HepG2 (cell line): ENCODE results near the gene USP12. TPM values are rescaled to one million over a fixed set of nuclear protein-coding genes. Genes with fewer than 3 reads are reported as not detected.

ENCODE experiments used
- CBX1 ChIP-seq: IDR thresholded peaks from one replicate; pipeline ENCODE4 v1.6.1; 2016; ENCODE audit warnings: antibody characterized with exemption, low read depth
- CCDC6 ChIP-seq: sonication (generic); formaldehyde crosslinking; IDR thresholded peaks from 2 replicates; pipeline ENCODE4 v1.8.1; 2022; ENCODE audit warnings: mild to moderate bottlenecking, missing genetic modification reagents, moderate library complexity
- CHCHD3 ChIP-seq: sonication (generic); formaldehyde crosslinking; IDR thresholded peaks from 2 replicates; pipeline ENCODE4 v1.8.0; 2022; ENCODE audit warnings: mild to moderate bottlenecking, missing genetic modification reagents, moderate library complexity
- FOXA3 ChIP-seq: IDR thresholded peaks from 2 replicates; pipeline ENCODE4 v1.6.1; 2016; ENCODE audit warnings: missing genetic modification reagents, missing compliant biosample characterization
- FOXK1 ChIP-seq: sonication (generic); formaldehyde crosslinking; IDR thresholded peaks from 2 replicates; pipeline ENCODE4 v1.4.0; 2020; ENCODE audit warnings: low read depth, missing genetic modification reagents, borderline replicate concordance
- FOXP1 ChIP-seq, 2 experiments: fragments of 450-650 bp in 1 of 2; IDR thresholded peaks; 2 replicates each; pipeline ENCODE4 v1.6.1; 2017 to 2018; ENCODE audit warnings: antibody characterized with exemption in 1 of 2
- GATAD2A ChIP-seq: IDR thresholded peaks from 2 replicates; pipeline ENCODE4 v1.6.1; 2016
- MAFF ChIP-seq: IDR thresholded peaks from 2 replicates; pipeline ENCODE4 v1.6.1; 2011; ENCODE audit warnings: low read depth, low read length, improper control_type of control experiment
- MEF2D ChIP-seq: sonication (generic); formaldehyde crosslinking; IDR thresholded peaks from 2 replicates; pipeline ENCODE4 v1.5.1; 2020; ENCODE audit warnings: mild to moderate bottlenecking, missing genetic modification reagents
- MXI1 ChIP-seq: IDR thresholded peaks from 3 replicates; pipeline ENCODE4 v1.6.1; 2012; ENCODE audit warnings: low read depth, low read length, inconsistent platforms, borderline replicate concordance
- RFXAP ChIP-seq: sonication (generic); formaldehyde crosslinking; IDR thresholded peaks from 2 replicates; pipeline ENCODE4 v1.4.0; 2020; ENCODE audit warnings: missing genetic modification reagents, borderline replicate concordance
- YY1 ChIP-seq: IDR thresholded peaks from 2 replicates; pipeline ENCODE4 v1.6.1; 2011; ENCODE audit warnings: low read length, low read depth, moderate library complexity, mild to moderate bottlenecking; ENCODE audit not compliant: insufficient read depth, insufficient replicate concordance
- ZSCAN29 ChIP-seq: sonication (generic); formaldehyde crosslinking; conservative IDR thresholded peaks from 2 replicates; pipeline ENCODE4 v1.4.0; 2020; ENCODE audit warnings: mild to moderate bottlenecking, missing genetic modification reagents
- polyA plus RNA-seq, 8 experiments: library from polyadenylated mRNA; depleted of rRNA in 3 of 8; stranded (reverse) in 7 of 8; unstranded in 1 of 8; fragments of >200 nt; fragmentation: Illumina TruSeq in 4 of 8; extraction: Trizol in 4 of 8; gene quantifications; 2 replicates each; pipeline versions ENCODE4 v1.2.1 to v1.2.3, GENCODE V29; 2011 to 2016; ENCODE audit warnings: low read depth in 4 of 8, missing spikeins in 1 of 8, mixed read lengths in 1 of 8; ENCODE audit not compliant: insufficient read depth in 1 of 8
- total RNA-seq, 5 experiments: library from RNA; depleted of rRNA; stranded (reverse); fragments of >200 nt; fragmentation: Illumina TruSeq; extraction: Trizol; gene quantifications; 2 replicates each; pipeline ENCODE4 v1.2.3, GENCODE V29; 2016; ENCODE audit warnings: low read depth in 1 of 5
- TF ChIP-seq, protein P1 (sequence below): sonication (generic); formaldehyde crosslinking; IDR thresholded peaks from one replicate; pipeline ENCODE4 v1.5.1; 2020; ENCODE audit warnings: mild to moderate bottlenecking, missing genetic modification reagents; ENCODE audit errors: not compliant biosample characterization
- TF ChIP-seq, protein P2 (sequence below): sonication (generic); formaldehyde crosslinking; IDR thresholded peaks from 2 replicates; pipeline ENCODE4 v1.5.1; 2020; ENCODE audit warnings: missing genetic modification reagents, mild to moderate bottlenecking, borderline replicate concordance
- TF ChIP-seq, protein P3 (sequence below): sonication (generic); formaldehyde crosslinking; IDR thresholded peaks from 2 replicates; pipeline ENCODE4 v1.8.0; 2022; ENCODE audit warnings: missing genetic modification reagents, mild to moderate bottlenecking, moderate library complexity, borderline replicate concordance
- TF ChIP-seq, protein P4 (sequence below): IDR thresholded peaks from 2 replicates; pipeline ENCODE4 v1.6.1; 2016; ENCODE audit warnings: missing biosample characterization, missing genetic modification reagents, low read depth

USP12 gene
- total and polyA plus RNA-seq, 2 of the 13 experiments (the other 11 are each of a cell fraction or from before 2014, with no cell fraction given): 9.8 to 19.5 TPM

DNA sequence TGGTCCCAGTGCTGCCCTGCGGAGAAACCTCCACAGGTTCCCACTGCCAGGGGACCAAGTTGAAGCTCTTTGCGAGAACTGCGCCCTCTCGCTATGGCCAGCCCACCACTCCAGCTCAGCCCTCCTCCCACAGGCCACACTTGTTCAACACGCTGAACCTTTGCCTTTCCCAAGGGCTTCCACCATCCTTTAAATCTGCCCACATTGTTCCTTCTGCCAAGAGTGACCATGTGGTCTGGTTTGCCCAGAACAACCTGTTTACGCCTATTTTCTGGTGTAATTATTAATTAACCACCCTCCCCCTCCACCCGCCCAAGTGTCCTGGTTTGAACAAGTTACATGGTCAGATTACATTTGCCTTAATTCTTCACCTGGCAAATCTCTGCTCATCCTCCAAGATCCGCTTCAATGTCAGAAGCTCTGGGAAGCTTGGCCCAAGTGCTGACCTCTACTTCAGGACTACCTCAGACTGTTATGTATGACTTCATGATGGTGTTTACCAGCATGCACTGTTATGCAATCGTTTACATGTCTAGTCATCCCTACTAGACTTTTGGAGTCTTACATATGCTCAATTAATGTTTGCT lies 12.0 kb upstream of the USP12 start (continued):
- TF ChIP-seq, protein P1, sequence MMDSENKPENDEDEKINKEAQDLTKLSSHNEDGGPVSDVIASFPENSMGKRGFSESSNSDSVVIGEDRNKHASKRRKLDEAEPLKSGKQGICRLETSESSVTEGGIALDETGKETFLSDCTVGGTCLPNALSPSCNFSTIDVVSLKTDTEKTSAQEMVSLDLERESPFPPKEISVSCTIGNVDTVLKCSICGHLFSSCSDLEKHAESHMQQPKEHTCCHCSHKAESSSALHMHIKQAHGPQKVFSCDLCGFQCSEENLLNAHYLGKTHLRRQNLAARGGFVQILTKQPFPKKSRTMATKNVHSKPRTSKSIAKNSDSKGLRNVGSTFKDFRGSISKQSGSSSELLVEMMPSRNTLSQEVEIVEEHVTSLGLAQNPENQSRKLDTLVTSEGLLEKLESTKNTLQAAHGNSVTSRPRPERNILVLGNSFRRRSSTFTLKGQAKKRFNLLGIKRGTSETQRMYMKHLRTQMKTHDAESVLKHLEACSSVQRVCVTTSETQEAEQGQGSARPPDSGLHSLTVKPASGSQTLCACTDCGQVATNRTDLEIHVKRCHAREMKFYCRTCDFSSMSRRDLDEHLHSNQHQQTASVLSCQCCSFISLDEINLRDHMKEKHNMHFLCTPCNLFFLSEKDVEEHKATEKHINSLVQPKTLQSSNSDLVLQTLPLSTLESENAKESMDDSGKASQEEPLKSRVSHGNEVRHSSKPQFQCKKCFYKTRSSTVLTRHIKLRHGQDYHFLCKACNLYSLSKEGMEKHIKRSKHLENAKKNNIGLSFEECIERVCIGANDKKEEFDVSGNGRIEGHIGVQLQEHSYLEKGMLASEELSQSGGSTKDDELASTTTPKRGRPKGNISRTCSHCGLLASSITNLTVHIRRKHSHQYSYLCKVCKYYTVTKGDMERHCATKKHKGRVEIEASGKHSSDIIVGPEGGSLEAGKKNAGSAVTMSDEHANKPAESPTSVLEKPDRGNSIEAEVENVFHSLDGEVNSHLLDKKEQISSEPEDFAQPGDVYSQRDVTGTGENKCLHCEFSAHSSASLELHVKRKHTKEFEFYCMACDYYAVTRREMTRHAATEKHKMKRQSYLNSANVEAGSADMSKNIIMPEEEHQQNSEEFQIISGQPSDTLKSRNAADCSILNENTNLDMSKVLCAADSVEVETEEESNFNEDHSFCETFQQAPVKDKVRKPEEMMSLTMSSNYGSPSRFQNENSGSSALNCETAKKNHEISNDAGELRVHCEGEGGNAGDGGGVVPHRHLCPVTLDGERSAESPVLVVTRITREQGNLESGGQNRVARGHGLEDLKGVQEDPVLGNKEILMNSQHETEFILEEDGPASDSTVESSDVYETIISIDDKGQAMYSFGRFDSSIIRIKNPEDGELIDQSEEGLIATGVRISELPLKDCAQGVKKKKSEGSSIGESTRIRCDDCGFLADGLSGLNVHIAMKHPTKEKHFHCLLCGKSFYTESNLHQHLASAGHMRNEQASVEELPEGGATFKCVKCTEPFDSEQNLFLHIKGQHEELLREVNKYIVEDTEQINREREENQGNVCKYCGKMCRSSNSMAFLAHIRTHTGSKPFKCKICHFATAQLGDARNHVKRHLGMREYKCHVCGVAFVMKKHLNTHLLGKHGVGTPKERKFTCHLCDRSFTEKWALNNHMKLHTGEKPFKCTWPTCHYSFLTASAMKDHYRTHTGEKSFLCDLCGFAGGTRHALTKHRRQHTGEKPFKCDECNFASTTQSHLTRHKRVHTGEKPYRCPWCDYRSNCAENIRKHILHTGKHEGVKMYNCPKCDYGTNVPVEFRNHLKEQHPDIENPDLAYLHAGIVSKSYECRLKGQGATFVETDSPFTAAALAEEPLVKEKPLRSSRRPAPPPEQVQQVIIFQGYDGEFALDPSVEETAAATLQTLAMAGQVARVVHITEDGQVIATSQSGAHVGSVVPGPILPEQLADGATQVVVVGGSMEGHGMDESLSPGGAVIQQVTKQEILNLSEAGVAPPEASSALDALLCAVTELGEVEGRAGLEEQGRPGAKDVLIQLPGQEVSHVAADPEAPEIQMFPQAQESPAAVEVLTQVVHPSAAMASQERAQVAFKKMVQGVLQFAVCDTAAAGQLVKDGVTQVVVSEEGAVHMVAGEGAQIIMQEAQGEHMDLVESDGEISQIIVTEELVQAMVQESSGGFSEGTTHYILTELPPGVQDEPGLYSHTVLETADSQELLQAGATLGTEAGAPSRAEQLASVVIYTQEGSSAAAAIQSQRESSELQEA (CRISPR knock-in tag): no peak
- TF ChIP-seq, protein P2, sequence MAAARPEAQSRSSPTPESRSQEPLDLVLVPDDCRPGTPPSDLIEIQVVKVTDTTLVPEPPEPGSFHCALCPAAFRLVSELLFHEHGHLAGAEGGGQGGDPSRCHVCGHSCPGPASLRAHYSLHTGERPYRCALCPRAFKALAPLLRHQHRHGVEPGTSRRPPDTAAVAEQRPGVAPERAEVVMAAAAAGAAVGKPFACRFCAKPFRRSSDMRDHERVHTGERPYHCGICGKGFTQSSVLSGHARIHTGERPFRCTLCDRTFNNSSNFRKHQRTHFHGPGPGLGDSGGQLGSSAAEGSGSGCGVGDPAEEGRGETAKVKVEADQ (CRISPR knock-in tag): no peak
- TF ChIP-seq, protein P3, sequence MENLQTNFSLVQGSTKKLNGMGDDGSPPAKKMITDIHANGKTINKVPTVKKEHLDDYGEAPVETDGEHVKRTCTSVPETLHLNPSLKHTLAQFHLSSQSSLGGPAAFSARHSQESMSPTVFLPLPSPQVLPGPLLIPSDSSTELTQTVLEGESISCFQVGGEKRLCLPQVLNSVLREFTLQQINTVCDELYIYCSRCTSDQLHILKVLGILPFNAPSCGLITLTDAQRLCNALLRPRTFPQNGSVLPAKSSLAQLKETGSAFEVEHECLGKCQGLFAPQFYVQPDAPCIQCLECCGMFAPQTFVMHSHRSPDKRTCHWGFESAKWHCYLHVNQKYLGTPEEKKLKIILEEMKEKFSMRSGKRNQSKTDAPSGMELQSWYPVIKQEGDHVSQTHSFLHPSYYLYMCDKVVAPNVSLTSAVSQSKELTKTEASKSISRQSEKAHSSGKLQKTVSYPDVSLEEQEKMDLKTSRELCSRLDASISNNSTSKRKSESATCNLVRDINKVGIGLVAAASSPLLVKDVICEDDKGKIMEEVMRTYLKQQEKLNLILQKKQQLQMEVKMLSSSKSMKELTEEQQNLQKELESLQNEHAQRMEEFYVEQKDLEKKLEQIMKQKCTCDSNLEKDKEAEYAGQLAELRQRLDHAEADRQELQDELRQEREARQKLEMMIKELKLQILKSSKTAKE (CRISPR knock-in tag): no peak
- TF ChIP-seq FOXP1 (IDR thresholded peaks at IDR 0.05) (peak; percentile 49; the same call in 1 of the 2 replicates), FOXP1 (CRISPR knock-in tag; IDR thresholded peaks at IDR 0.05) (peak; percentile 91), GATAD2A (CRISPR knock-in tag) (0 out of 2 replicates have a peak, but pooled peaks have one; percentile 14), YY1 (no peak), RFXAP (no peak), FOXK1 (CRISPR knock-in tag) (peak; percentile 57; the same call in 1 of the 2 replicates), MXI1 (0 out of 3 replicates have a peak, but pooled peaks have one; percentile 25), MAFF (0 out of 2 replicates have a peak, but pooled peaks have one; percentile 16), MEF2D (no peak), CBX1 (no peak), FOXA3 (peak; percentile 40; the same call in 1 of the 2 replicates), CCDC6 (CRISPR knock-in tag) (no peak), CHCHD3 (CRISPR knock-in tag) (no peak), ZSCAN29 (CRISPR knock-in tag) (no peak)
- TF ChIP-seq, protein P4, sequence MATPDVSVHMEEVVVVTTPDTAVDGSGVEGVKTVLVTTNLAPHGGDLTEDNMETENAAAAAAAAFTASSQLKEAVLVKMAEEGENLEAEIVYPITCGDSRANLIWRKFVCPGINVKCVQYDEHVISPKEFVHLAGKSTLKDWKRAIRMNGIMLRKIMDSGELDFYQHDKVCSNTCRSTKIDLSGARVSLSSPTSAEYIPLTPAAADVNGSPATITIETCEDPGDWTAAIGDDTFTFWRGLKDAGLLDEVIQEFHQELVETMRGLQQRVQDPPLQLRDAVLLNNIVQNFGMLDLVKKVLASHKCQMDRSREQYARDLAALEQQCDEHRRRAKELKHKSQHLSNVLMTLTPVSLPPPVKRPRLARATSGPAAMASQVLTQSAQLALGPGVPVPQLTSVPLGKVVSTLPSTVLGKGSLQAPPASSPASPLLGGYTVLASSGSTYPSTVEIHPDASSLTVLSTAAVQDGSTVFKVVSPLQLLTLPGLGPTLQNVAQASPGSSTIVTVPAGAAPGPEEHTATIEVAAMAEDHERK (CRISPR knock-in tag): no peak
